K562 (cell line): ENCODE results near the gene BLOC1S3. TPM values are rescaled to one million over a fixed set of nuclear protein-coding genes. Genes with fewer than 3 reads are reported as not detected.

Experiments used
- ATAC-seq: fragments of 200-7000 bp; cut with Tn5 transposase; 3 replicates; pipeline ENCODE4 v1.9.1; 2020; ENCODE audit warnings: moderate library complexity
- BruUV-seq: library from RNA; stranded (reverse); fragments of 400-500 nt; replicated peaks from 2 replicates; lab custom pipeline; 2021; lab: Mats Ljungman, UMichigan
- CTCF ChIA-PET: fragments of 300-600 bp; formaldehyde crosslinking; extraction: SDS; loops from one replicate; lab custom pipeline; 2021; ENCODE audit warnings: low intra/inter-chr PET ratio; lab: Yijun Ruan, JAX
- POLR2A ChIA-PET: fragments of 300-600, 350-650 bp; sonication (Branson Sonifier 250); formaldehyde crosslinking; extraction: SDS; loops from one replicate; lab custom pipeline; 2021; ENCODE audit warnings: antibody characterized with exemption, inconsistent platforms; lab: Yijun Ruan, JAX
- DNase-seq, 4 experiments: peaks; one replicate each; pipeline versions ENCODE4 v3.0.0 to v3.0.0-alpha.2; 2011 to 2018; ENCODE audit warnings: low spot score in 3 of 4, mixed read lengths in 3 of 4; ENCODE audit errors: extremely low read depth in 1 of 4
- FAIRE-seq: peaks from 2 replicates; lab custom pipeline; 2011; peaks lifted over from hg19 to GRCh38; lab: Jason Lieb, UNC
- H2AFZ ChIP-seq: 2 replicates; pipeline ENCODE4 v1.6.0; 2011; ENCODE audit warnings: low read depth, low read length, control low read depth, inconsistent platforms
- H3K27ac ChIP-seq: fragments of 200-600 bp; 3 replicates; pipeline ENCODE4 v1.8.0; 2011; ENCODE audit warnings: low read depth, mild to moderate bottlenecking, control low read depth, inconsistent platforms, low read length, moderate library complexity, mixed read lengths; ENCODE audit errors: extremely low read depth
- H3K27me3 ChIP-seq, 2 experiments: fragments of 300-600 bp in 1 of 2; 2 replicates in 1 of 2; 3 replicates in 1 of 2; pipeline versions ENCODE4 v1.6.0 to v1.8.0; 2011; ENCODE audit warnings: inconsistent platforms in 2 of 2, low read length in 2 of 2, mild to moderate bottlenecking in 1 of 2, mixed read lengths in 1 of 2, moderate library complexity in 1 of 2; ENCODE audit not compliant: control insufficient read depth in 2 of 2, insufficient read depth in 2 of 2
- H3K36me3 ChIP-seq: fragments of 300-600 bp; 3 replicates; pipeline ENCODE4 v1.8.0; 2011; ENCODE audit warnings: mild to moderate bottlenecking, low read length, inconsistent platforms; ENCODE audit not compliant: control insufficient read depth, insufficient read depth
- H3K4me1 ChIP-seq, 2 experiments: fragments of 200-600 bp in 1 of 2; replicated peaks in 1 of 2; 2 replicates in 1 of 2; 3 replicates in 1 of 2; pipeline versions ENCODE4 v1.5.1 to v1.8.0; 2011; ENCODE audit warnings: inconsistent platforms in 2 of 2, low read length in 2 of 2, mild to moderate bottlenecking in 1 of 2, mixed read lengths in 1 of 2, moderate library complexity in 1 of 2; ENCODE audit not compliant: control insufficient read depth in 2 of 2, insufficient read depth in 2 of 2
- H3K4me2 ChIP-seq: 2 replicates; pipeline ENCODE4 v1.6.1; 2011; ENCODE audit warnings: low read length, control low read depth, inconsistent platforms, mixed read lengths; ENCODE audit not compliant: insufficient read depth
- H3K4me3 ChIP-seq: fragments of 200-600 bp; sonication (generic), shearing (Covaris generic); 2 replicates; pipeline ENCODE4 v1.5.1; 2016; ENCODE audit warnings: control low read depth, inconsistent platforms
- H3K79me2 ChIP-seq: fragments of 200-600 bp; 3 replicates; pipeline ENCODE4 v1.8.0; 2011; ENCODE audit warnings: low read length, inconsistent platforms; ENCODE audit not compliant: control insufficient read depth, insufficient read depth
- H3K9ac ChIP-seq, 2 experiments: 2 replicates each; pipeline versions ENCODE4 v1.6.0 to v1.6.1; 2011; ENCODE audit warnings: low read depth in 2 of 2, low read length in 2 of 2, control low read depth in 1 of 2, inconsistent platforms in 1 of 2, mild to moderate bottlenecking in 1 of 2, mixed read lengths in 1 of 2; ENCODE audit not compliant: insufficient read depth in 1 of 2
- H3K9me1 ChIP-seq: one replicate; pipeline ENCODE4 v1.6.0; 2011; ENCODE audit warnings: inconsistent platforms, mild to moderate bottlenecking, low read length, moderate library complexity; ENCODE audit not compliant: control insufficient read depth, insufficient read depth
- H3K9me3 ChIP-seq: replicated peaks from 2 replicates; pipeline ENCODE4 v1.5.1; 2011; ENCODE audit warnings: low read depth, low read length, inconsistent platforms; ENCODE audit not compliant: control insufficient read depth, insufficient read depth
- H4K20me1 ChIP-seq: replicated peaks from 2 replicates; pipeline ENCODE4 v1.6.1; 2011; ENCODE audit warnings: low read length, inconsistent platforms, mixed read lengths; ENCODE audit not compliant: control insufficient read depth, insufficient read depth
- BCOR ChIP-seq: fragments of 450-650 bp; IDR thresholded peaks from 2 replicates; pipeline ENCODE4 v1.6.1; 2016
- BRCA1 ChIP-seq, 2 experiments: fragments of 450-650 bp in 1 of 2; sonication (generic) in 1 of 2; formaldehyde crosslinking in 1 of 2; IDR thresholded peaks; 2 replicates each; pipeline versions ENCODE4 v1.5.0 to v1.6.1; 2017 to 2020; ENCODE audit warnings: mild to moderate bottlenecking in 1 of 2, missing genetic modification reagents in 1 of 2
- MYC ChIP-seq, 2 experiments: fragments of 250-450 bp in 1 of 2; sonication (Bioruptor Pico) in 1 of 2; IDR thresholded peaks; 2 replicates each; pipeline versions ENCODE4 v1.5.1 to v1.6.1; 2012 to 2021; ENCODE audit warnings: low read depth in 2 of 2, borderline replicate concordance in 1 of 2, improper control_type of control experiment in 1 of 2, low read length in 1 of 2, mild to moderate bottlenecking in 1 of 2, moderate library complexity in 1 of 2
- POLR2G ChIP-seq: fragments of 200-400 bp; formaldehyde crosslinking; IDR thresholded peaks from 2 replicates; pipeline ENCODE4 v1.6.1; 2017; ENCODE audit warnings: low read depth, mild to moderate bottlenecking, antibody characterized with exemption, low read length, moderate library complexity
- TCFL5 ChIP-seq: fragments of 250-450 bp; sonication (Bioruptor Pico); conservative IDR thresholded peaks from 2 replicates; pipeline ENCODE4 v1.6.1; 2021; ENCODE audit warnings: mild to moderate bottlenecking, moderate library complexity, matching md5 sums
- TEAD1 ChIP-seq, 2 experiments: fragments of 450-650 bp in 1 of 2; sonication (generic) in 1 of 2; formaldehyde crosslinking; IDR thresholded peaks; 2 replicates each; pipeline versions ENCODE4 v1.4.0 to v1.8.0; 2020 to 2022; ENCODE audit warnings: mild to moderate bottlenecking in 2 of 2, missing genetic modification reagents in 1 of 2
- VEZF1 ChIP-seq: fragments of 200-800 bp; sonication (Bioruptor generic); IDR thresholded peaks from 2 replicates; pipeline ENCODE4 v1.6.1; 2017; ENCODE audit warnings: missing genetic modification characterization, missing compliant biosample characterization
- ZBTB7A ChIP-seq: IDR thresholded peaks from 2 replicates; pipeline ENCODE4 v1.6.1; 2011; ENCODE audit warnings: low read depth, mild to moderate bottlenecking, low read length, moderate library complexity, borderline replicate concordance; ENCODE audit not compliant: control insufficient read depth
- ZKSCAN8 ChIP-seq: fragments of 200-800 bp; sonication (Bioruptor generic); IDR thresholded peaks from 2 replicates; pipeline ENCODE4 v1.6.1; 2016; ENCODE audit warnings: missing genetic modification characterization, missing compliant biosample characterization
- ZNF395 ChIP-seq: fragments of 200-800 bp; sonication (Bioruptor generic); IDR thresholded peaks from 2 replicates; pipeline ENCODE4 v1.6.1; 2017; ENCODE audit warnings: missing genetic modification characterization, missing compliant biosample characterization
- WGBS: fragments of 100-300 bp; shearing (Covaris generic); methylation state at CpG from one replicate; pipeline ENCODE4 v1.1.6; 2016; ENCODE audit warnings: low coverage, mixed read lengths; ENCODE audit not compliant: insufficient coverage; ENCODE audit errors: missing lambda C conversion rate; 5-methylcytosine and 5-hydroxymethylcytosine counted together
- in situ Hi-C: fragments of 300-500 bp; cut with MboI; formaldehyde crosslinking; loops from 4 replicates; pipeline ENCODE4 v1.15.0; 2018; ENCODE audit warnings: inconsistent platforms, mixed read lengths
- intact Hi-C: fragments of 100-400 bp; cut with micrococcal nuclease; formaldehyde crosslinking; loops from 2 replicates; pipeline ENCODE4 v1.14.2; 2022
- polyA plus RNA-seq, 8 experiments: library from polyadenylated mRNA; depleted of rRNA in 4 of 8; stranded (reverse) in 5 of 8; unstranded in 3 of 8; fragments of >200 nt; fragmentation: Nextera tagmentation in 2 of 8; fragmentation: Illumina TruSeq in 1 of 8; extraction: Ambion mirVana in 2 of 8; extraction: Trizol in 1 of 8; gene quantifications; 2 replicates each; pipeline versions ENCODE4 v1.2.1 to v1.2.3, GENCODE V29; 2011 to 2014; ENCODE audit warnings: inconsistent platforms in 1 of 8, missing spikeins in 1 of 8
- total RNA-seq, 7 experiments: library from RNA; depleted of rRNA in 6 of 7; stranded (reverse); fragments of >200 nt in 6 of 7; fragmentation: Illumina TruSeq in 2 of 7; extraction: Trizol in 2 of 7; gene quantifications; 2 replicates each; pipeline versions ENCODE4 v1.2.1 to v1.2.3, GENCODE V29; 2011 to 2021; ENCODE audit warnings: low replicate concordance in 1 of 7

BLOC1S3 gene
- total and polyA plus RNA-seq, 9 of the 15 experiments (the other 6 are each of a cell fraction or from before 2014, with no cell fraction given), result 3.9 to 20.2 (median 10.4) TPM

GRCh38 chr19:45170146-45171106 lies 8.2 kb upstream of the BLOC1S3 start:
- Histone ChIP-seq H2AFZ (no peak overlapping the region), H3K27ac (peak overlapping the region; percentile 67; the same call in 1 of the 3 replicates), H3K9me3 (no peaks in the 10 kb centered on the region), H3K4me2 (peak overlapping the region; percentile 54), H3K27me3 (no peaks in the 10 kb centered on the region), H3K9ac (peak overlapping the region; percentile 54 to 87), H3K79me2 (peaks cover 14% of the 10 kb centered on the region; the same call in 2 of the 3 replicates), H3K4me3 (peak overlapping the region; percentile 10; the same call in 1 of the 2 replicates), H3K9me1 (no peaks in the 10 kb centered on the region), H3K36me3 (no peaks in the 10 kb centered on the region), H3K4me1 (peaks cover 41 to 47% of the 10 kb centered on the region in 2 experiments), H4K20me1 (peaks cover 6% of the 10 kb centered on the region)
- ChIA-PET POLR2A (interaction anchor here (0.6 to 2.2 kb wide), 6 partner anchors 10 to 338 kb away, joined by 3 to 6 read pairs (median 4); partner anchors contain the start of gene FOSB), CTCF (no interaction called here)
- in situ Hi-C loops, result no loop called here
- TF ChIP-seq BRCA1 (IDR thresholded peaks at IDR 0.05) (no peak), BRCA1 (CRISPR knock-in tag; IDR thresholded peaks at IDR 0.05) (0 out of 2 replicates have a peak, but pooled peaks have one; percentile 35), ZNF395 (CRISPR knock-in tag) (no peak), POLR2G (0 out of 2 replicates have a peak, but pooled peaks have one; percentile 12), ZBTB7A (0 out of 2 replicates have a peak, but pooled peaks have one; percentile 10), ZKSCAN8 (CRISPR knock-in tag) (no peak), TEAD1 (CRISPR knock-in tag; IDR thresholded peaks at IDR 0.05) (no peak), VEZF1 (CRISPR knock-in tag) (peak; percentile 38; the same call in 1 of the 2 replicates), MYC (IDR thresholded peaks at IDR 0.05; ENCODE audit: low read depth, low read length) (0 out of 2 replicates have a peak, but pooled peaks have one; percentile 3), MYC (CRISPR knock-in tag; IDR thresholded peaks at IDR 0.05; ENCODE audit: borderline replicate concordance, low read depth) (no peak), BCOR (peak; percentile 80), TCFL5 (CRISPR knock-in tag) (no peak)
- DNase-seq, result peak in 3 of 4 experiments; percentile 57 to 60 (median 58)
- WGBS, result 55% methylated on average over 19 of the region's 21 CpGs
- peak; percentile 58 for ATAC-seq
- intact Hi-C loops, result no loop called here
- no TSS peak for BruUV-seq
- FAIRE-seq, result peak; percentile 54
